ENCODE results near the gene GALNT9. TPM values are rescaled to one million over a fixed set of nuclear protein-coding genes. Genes with fewer than 3 reads are reported as not detected.

GALNT9 gene
- total RNA-seq, 1 experiment from 2014 or later = 0.44 TPM

GRCh38 chr12:132376464-132376830, 47.1 kb upstream of the GALNT9 start:
- Histone ChIP-seq H3K4me1 (ENCODE audit: insufficient read depth, low read length) (no peaks in the 10 kb centered on the region), H4K20me1 (ENCODE audit: low read length) (no peaks in the 10 kb centered on the region), H3K9me2 (replicated peaks; ENCODE audit: low read length) (no peaks in the 10 kb centered on the region), H3K36me3 (ENCODE audit: low read depth, low read length) (no peaks in the 10 kb centered on the region), H3K9ac (ENCODE audit: low read length) (no peak overlapping the region), H3K4me2 (ENCODE audit: low read length) (no peak overlapping the region), H3K9me3 (ENCODE audit: low read length) (no peaks in the 10 kb centered on the region), H3K27ac (ENCODE audit: low read length) (no peak overlapping the region), H2AFZ (ENCODE audit: low read length) (no peak overlapping the region), H3K4me3 (ENCODE audit: low read length) (no peak overlapping the region), H3K79me2 (ENCODE audit: low read length) (no peaks in the 10 kb centered on the region), H3K27me3 (ENCODE audit: low read length) (peaks cover 84% of the 10 kb centered on the region), H3F3A (ENCODE audit: low read length, unreplicated experiment) (no peaks in the 10 kb centered on the region)
- ATAC-seq (no peak), DNase-seq (no peak)
- TF ChIP-seq EZH2phosphoT487 (IDR thresholded peaks at IDR 0.05; ENCODE audit: borderline replicate concordance, low read length) = no peak
- no peak for TF ChIP-seq CTCF (conservative IDR thresholded peaks at IDR 0.05; ENCODE audit: low read depth, low read length)
- no peak for TF ChIP-seq EZH2 (IDR thresholded peaks at IDR 0.05; ENCODE audit: low read length, unreplicated experiment)
- no TSS peak for BruUV-seq (replicated peaks)
- ChIA-PET CTCF (no interaction called here), POLR2A (ENCODE audit: unreplicated experiment) (no interaction called here)
- intact Hi-C loops (cut with micrococcal nuclease) = no loop called here

GRCh38 chr12:132375747-132376463, 46.5 kb upstream of the GALNT9 start:
- Histone ChIP-seq H3K4me2 (ENCODE audit: low read length) (no peak overlapping the region), H3K4me1 (ENCODE audit: insufficient read depth, low read length) (no peaks in the 10 kb centered on the region), H3K9ac (ENCODE audit: low read length) (no peak overlapping the region), H3K36me3 (ENCODE audit: low read depth, low read length) (no peaks in the 10 kb centered on the region), H3K9me2 (replicated peaks; ENCODE audit: low read length) (no peaks in the 10 kb centered on the region), H2AFZ (ENCODE audit: low read length) (no peak overlapping the region), H3F3A (ENCODE audit: low read length, unreplicated experiment) (no peaks in the 10 kb centered on the region), H3K27me3 (ENCODE audit: low read length) (peaks cover 85% of the 10 kb centered on the region), H3K4me3 (ENCODE audit: low read length) (no peak overlapping the region), H4K20me1 (ENCODE audit: low read length) (no peaks in the 10 kb centered on the region), H3K9me3 (ENCODE audit: low read length) (no peaks in the 10 kb centered on the region), H3K27ac (ENCODE audit: low read length) (no peak overlapping the region), H3K79me2 (ENCODE audit: low read length) (no peaks in the 10 kb centered on the region)
- intact Hi-C loops (cut with micrococcal nuclease) = no loop called here
- DNase-seq (no peak), ATAC-seq (no peak)
- ChIA-PET POLR2A (ENCODE audit: unreplicated experiment) (no interaction called here), CTCF (no interaction called here)
- TF ChIP-seq EZH2phosphoT487 (IDR thresholded peaks at IDR 0.05; ENCODE audit: borderline replicate concordance, low read length) (no peak), EZH2 (IDR thresholded peaks at IDR 0.05; ENCODE audit: low read length, unreplicated experiment) (peak; percentile 27)
- no TSS peak for BruUV-seq (replicated peaks)

GRCh38 chr12:132374612-132375445, 45.4 kb upstream of the GALNT9 start:
- H3K9me3 ChIP-seq (ENCODE audit: low read length) = no peaks in the 10 kb centered on the region
- H3K9ac ChIP-seq (ENCODE audit: low read length) = no peak overlapping the region
- ChIA-PET POLR2A (ENCODE audit: unreplicated experiment) (interaction anchor here (0.6 kb wide), 1 partner anchor 10 kb away, joined by 3 read pairs; no protein-coding TSS in a partner anchor), CTCF (no interaction called here)
- TF ChIP-seq EZH2 (IDR thresholded peaks at IDR 0.05; ENCODE audit: low read length, unreplicated experiment) (no peak), CTCF (conservative IDR thresholded peaks at IDR 0.05; ENCODE audit: low read depth, low read length) (no peak), EZH2phosphoT487 (IDR thresholded peaks at IDR 0.05; ENCODE audit: borderline replicate concordance, low read length) (no peak)
- no peak for ATAC-seq
- no peaks in the 10 kb centered on the region for H3K36me3 ChIP-seq (ENCODE audit: low read depth, low read length)
- H3F3A ChIP-seq (ENCODE audit: low read length, unreplicated experiment) = no peaks in the 10 kb centered on the region
- no peak for DNase-seq
- no peak overlapping the region for H2AFZ ChIP-seq (ENCODE audit: low read length)
- H3K27me3 ChIP-seq (ENCODE audit: low read length) = peaks cover 85% of the 10 kb centered on the region
- H3K4me1 ChIP-seq (ENCODE audit: insufficient read depth, low read length) = no peaks in the 10 kb centered on the region
- no peaks in the 10 kb centered on the region for H4K20me1 ChIP-seq (ENCODE audit: low read length)
- no TSS peak for BruUV-seq (replicated peaks)
- intact Hi-C loops (cut with micrococcal nuclease) = no loop called here
- no peaks in the 10 kb centered on the region for H3K79me2 ChIP-seq (ENCODE audit: low read length)
- H3K4me2 ChIP-seq (ENCODE audit: low read length) = no peak overlapping the region
- no peak overlapping the region for H3K4me3 ChIP-seq (ENCODE audit: low read length)
- H3K9me2 ChIP-seq (replicated peaks; ENCODE audit: low read length) = no peaks in the 10 kb centered on the region
- H3K27ac ChIP-seq (ENCODE audit: low read length) = no peak overlapping the region
